Measurements from ENCODE around the gene TRIM44.

DNA sequence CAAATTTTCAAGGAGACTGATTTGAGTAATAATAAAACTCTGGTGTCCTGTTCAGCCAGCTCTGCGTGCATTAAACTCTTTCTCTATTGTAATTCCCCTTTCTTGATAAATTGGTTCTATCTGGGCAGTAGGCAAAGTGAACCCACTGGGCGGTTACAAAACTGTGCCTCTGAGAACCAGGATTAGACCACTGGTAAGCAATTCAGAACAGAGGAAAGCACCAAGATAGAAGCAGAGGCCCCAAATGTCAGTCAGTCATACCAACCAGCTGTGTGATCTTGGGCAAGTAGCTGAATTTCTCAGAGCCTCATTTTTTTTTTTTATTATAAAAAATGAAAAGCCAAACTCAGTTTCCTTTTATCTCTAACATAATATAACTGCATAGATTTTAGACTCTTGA lies 54.9 kb downstream of the TRIM44 start:
- no peak for TF ChIP-seq TAF1 (IDR thresholded peaks at IDR 0.05; ENCODE audit: low read depth, low read length)
- TF ChIP-seq POLR2A (IDR thresholded peaks at IDR 0.05; ENCODE audit: low read depth, low read length), result no peak

Data from GM12891 (cell line).